Immature natural killer cell (primary cell): ENCODE data around the gene KRTCAP2. TPM values are rescaled to one million over a fixed set of nuclear protein-coding genes. Genes with fewer than 3 reads are reported as not detected.

Source experiments
- DNase-seq, 3 donors: peaks; one replicate each; pipeline ENCODE4 v3.0.0; 2022; ENCODE audit warnings: mixed read lengths in 1 of 3
- H3K27ac Mint-ChIP-seq, 6 donors: one replicate each; pipeline ENCODE4 v1.8.0; 2020; ENCODE audit warnings: mixed read lengths in 6 of 6, mild to moderate bottlenecking in 5 of 6, inconsistent platforms in 4 of 6, moderate library complexity in 3 of 6
- H3K27me3 Mint-ChIP-seq, 3 donors: one replicate each; pipeline ENCODE4 v1.8.0; 2020 to 2021; ENCODE audit warnings: low read depth in 3 of 3, mild to moderate bottlenecking in 3 of 3, mixed read lengths in 3 of 3, moderate library complexity in 3 of 3, inconsistent platforms in 1 of 3
- H3K36me3 Mint-ChIP-seq, 3 donors: one replicate each; pipeline ENCODE4 v1.8.0; 2020; ENCODE audit warnings: mixed read lengths in 3 of 3, inconsistent platforms in 2 of 3, mild to moderate bottlenecking in 2 of 3
- H3K4me1 Mint-ChIP-seq, 2 donors: one replicate each; pipeline ENCODE4 v1.8.0; 2020; ENCODE audit warnings: inconsistent platforms in 2 of 2, mild to moderate bottlenecking in 2 of 2, mixed read lengths in 2 of 2, moderate library complexity in 1 of 2
- H3K4me3 Mint-ChIP-seq, 5 donors: one replicate each; pipeline ENCODE4 v1.8.0; 2020; ENCODE audit warnings: mild to moderate bottlenecking in 5 of 5, mixed read lengths in 5 of 5, inconsistent platforms in 3 of 5, moderate library complexity in 3 of 5
- H3K9me3 Mint-ChIP-seq, 6 donors: one replicate each; pipeline ENCODE4 v1.8.0; 2020; ENCODE audit warnings: mild to moderate bottlenecking in 6 of 6, mixed read lengths in 6 of 6, inconsistent platforms in 4 of 6, moderate library complexity in 3 of 6
- polyA plus RNA-seq, 3 donors: library from polyadenylated mRNA; unstranded; fragments of 300-500 nt; fragmentation: Illumina TruSeq; gene quantifications; one replicate each; pipeline ENCODE4 v1.2.3, GENCODE V29; 2021

KRTCAP2 gene
- polyA plus RNA-seq, 3 donors from 2014 or later: 396 to 465 (median 435) TPM

DNA sequence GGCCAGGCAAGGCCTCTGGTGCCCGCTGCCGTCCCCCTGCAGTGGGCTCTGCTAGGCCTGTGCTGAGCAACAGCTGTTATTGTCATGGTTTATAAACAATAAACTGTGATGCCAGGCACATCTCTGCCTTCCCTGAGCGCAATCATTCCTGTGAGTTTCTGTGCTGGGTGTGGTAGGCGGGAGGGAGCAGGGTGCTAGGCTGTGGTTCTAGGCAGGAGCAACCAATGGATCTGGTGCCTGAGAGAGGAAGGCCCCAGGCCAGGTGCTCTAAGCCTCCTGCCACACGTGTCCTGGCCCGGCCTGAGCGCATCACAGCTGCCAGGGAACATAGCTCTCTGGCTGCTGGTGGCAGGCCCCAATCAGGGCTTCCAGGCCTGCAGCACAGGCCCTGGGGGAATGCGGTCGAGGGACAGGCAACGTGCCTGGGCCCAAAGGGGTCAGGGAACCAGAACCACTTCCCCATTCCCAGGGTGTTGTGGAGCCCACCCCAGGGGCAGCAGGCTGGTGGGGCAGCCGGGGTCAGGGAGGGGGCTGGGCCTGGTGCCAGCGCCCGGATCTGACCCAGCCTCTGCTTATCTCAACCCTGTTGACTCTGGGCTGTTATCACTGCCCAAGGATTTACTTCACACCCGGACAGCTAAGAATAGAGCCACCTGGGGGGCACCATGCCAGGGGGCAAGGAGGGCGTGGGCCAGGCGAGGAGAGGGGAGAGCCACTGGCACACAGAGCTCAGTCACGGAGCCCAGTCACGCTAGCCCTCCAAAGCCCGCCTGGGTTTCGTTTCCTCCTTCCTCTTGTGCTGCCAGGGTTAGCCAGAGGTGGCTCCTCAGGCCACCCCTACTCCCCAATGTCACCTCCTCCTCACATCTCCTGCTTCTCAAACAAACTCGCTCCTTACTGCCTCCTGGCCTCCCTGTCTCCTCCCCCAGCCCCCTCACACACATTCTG lies 12.0 kb upstream of the KRTCAP2 start:
- no peaks in the 10 kb centered on the region for H3K36me3 Mint-ChIP-seq
- H3K4me3 Mint-ChIP-seq: no peak overlapping the region
- peaks cover 4 to 6% of the 10 kb centered on the region in 2 donors for H3K4me1 Mint-ChIP-seq
- DNase-seq: no peak
- no peak overlapping the region for H3K27ac Mint-ChIP-seq
- H3K9me3 Mint-ChIP-seq: no peaks in the 10 kb centered on the region
- H3K27me3 Mint-ChIP-seq: peaks cover 0 to 3% (median 3%) of the 10 kb centered on the region in 3 donors

DNA sequence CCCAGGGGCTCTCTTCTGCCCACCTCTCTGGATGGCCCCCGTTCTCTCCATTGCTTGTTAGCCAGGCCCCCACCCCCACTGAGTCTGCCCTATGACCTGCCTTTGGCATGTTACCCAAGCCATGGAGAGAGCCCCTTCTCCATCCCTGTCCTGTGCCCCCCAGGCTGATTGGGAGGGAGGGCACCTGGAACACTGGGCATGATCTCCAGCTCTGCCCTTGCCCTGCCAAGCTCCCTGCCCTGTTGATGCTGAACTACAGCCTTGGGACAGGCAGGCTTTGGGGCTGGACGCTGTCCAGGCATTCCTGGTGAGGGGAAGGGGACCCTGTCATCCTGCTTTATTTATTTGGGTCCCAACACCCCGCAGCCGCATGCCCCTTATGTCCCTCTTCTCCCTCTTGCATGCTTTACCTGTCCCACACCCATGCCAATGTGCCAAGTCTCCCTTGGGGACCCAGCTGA lies 11.3 kb upstream of the KRTCAP2 start:
- no peak overlapping the region for H3K27ac Mint-ChIP-seq
- H3K9me3 Mint-ChIP-seq: no peaks in the 10 kb centered on the region
- H3K4me1 Mint-ChIP-seq: peaks cover 4 to 6% of the 10 kb centered on the region in 2 donors
- H3K36me3 Mint-ChIP-seq: no peaks in the 10 kb centered on the region
- DNase-seq: no peak
- H3K4me3 Mint-ChIP-seq: no peak overlapping the region
- H3K27me3 Mint-ChIP-seq: peaks cover 0 to 3% (median 3%) of the 10 kb centered on the region in 3 donors

- Mint-ChIP-seq H3K27ac (no peak overlapping the region), H3K36me3 (no peaks in the 10 kb centered on the region), H3K27me3 (peaks cover 0 to 3% (median 3%) of the 10 kb centered on the region in 3 donors), H3K9me3 (no peaks in the 10 kb centered on the region), H3K4me3 (no peak overlapping the region), H3K4me1 (peaks cover 4 to 6% of the 10 kb centered on the region in 2 donors)
- DNase-seq: no peak
These were observed 10.7 kb upstream of the KRTCAP2 start for GRCh38 chr1:155183775-155184221.

GRCh38 chr1:155182052-155182550 lies 9.0 kb upstream of the KRTCAP2 start:
- no peaks in the 10 kb centered on the region for H3K4me1 Mint-ChIP-seq
- no peaks in the 10 kb centered on the region for H3K9me3 Mint-ChIP-seq

DNA sequence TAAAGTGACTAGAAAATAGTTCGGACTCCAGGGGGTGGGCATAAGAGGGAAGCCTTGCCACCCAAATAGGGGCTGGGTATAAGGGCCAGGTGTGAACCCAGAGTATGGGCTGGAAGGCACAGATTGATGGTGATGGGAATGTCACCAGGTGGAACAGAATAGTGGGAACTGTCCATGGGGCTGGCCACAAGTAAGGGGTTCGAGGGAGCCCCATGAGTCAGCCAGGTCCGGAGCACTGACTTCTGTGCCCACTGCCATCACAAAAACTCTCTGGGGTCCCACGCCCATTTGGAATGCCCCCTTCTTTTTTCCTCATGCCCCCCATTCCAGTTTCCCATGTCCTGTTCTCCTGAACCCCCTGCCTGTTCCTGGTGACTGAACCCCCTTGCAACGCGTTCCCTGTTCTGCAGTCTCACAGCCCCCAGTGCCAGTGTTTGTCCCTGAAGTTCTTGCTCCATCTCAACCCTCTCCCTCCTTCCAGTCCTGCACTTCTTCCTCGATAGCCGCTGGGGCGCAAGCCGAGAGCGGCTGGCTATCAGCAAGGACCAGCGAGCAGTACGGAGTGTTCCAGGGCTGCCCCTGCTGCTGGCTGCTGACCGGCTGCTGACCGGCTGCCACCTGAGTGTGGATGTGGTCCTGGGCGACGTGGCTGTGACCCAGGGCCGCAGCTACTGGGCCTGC lies 8.4 kb upstream of the KRTCAP2 start:
- H3K27ac Mint-ChIP-seq: no peak overlapping the region
- no peak overlapping the region for H3K4me3 Mint-ChIP-seq
- no peaks in the 10 kb centered on the region for H3K36me3 Mint-ChIP-seq
- no peaks in the 10 kb centered on the region for H3K27me3 Mint-ChIP-seq
- DNase-seq: no peak
- no peaks in the 10 kb centered on the region for H3K9me3 Mint-ChIP-seq
- H3K4me1 Mint-ChIP-seq: peaks cover 5 to 6% of the 10 kb centered on the region in 2 donors

More at GRCh38 chr1:155182052-155182550, 9.0 kb upstream of the KRTCAP2 start:
- Mint-ChIP-seq H3K4me3 (no peak overlapping the region), H3K36me3 (no peaks in the 10 kb centered on the region), H3K27me3 (no peaks in the 10 kb centered on the region), H3K27ac (peak overlapping the region in 1 of 6 donors; percentile 29)
- DNase-seq: no peak

- Mint-ChIP-seq H3K4me1 (peaks cover 15 to 16% of the 10 kb centered on the region in 2 donors), H3K9me3 (no peaks in the 10 kb centered on the region), H3K36me3 (no peaks in the 10 kb centered on the region), H3K27ac (no peak overlapping the region), H3K4me3 (no peak overlapping the region), H3K27me3 (peaks cover 0 to 5% (median 0%) of the 10 kb centered on the region in 3 donors)
- DNase-seq: no peak
These were observed 6.3 kb upstream of the KRTCAP2 start for GRCh38 chr1:155179112-155180031.

- Mint-ChIP-seq H3K27me3 (peaks cover 0 to 7% (median 4%) of the 10 kb centered on the region in 3 donors), H3K27ac (no peak overlapping the region), H3K9me3 (no peaks in the 10 kb centered on the region), H3K36me3 (no peaks in the 10 kb centered on the region), H3K4me1 (peaks cover 21 to 22% of the 10 kb centered on the region in 2 donors), H3K4me3 (no peak overlapping the region)
- no peak for DNase-seq
These were observed 5.5 kb upstream of the KRTCAP2 start for GRCh38 chr1:155178441-155179111.

GRCh38 chr1:155177918-155178281 lies 4.8 kb upstream of the KRTCAP2 start:
- no peak for DNase-seq
- Mint-ChIP-seq H3K4me1 (peaks cover 28 to 29% of the 10 kb centered on the region in 2 donors), H3K27me3 (peaks cover 5 to 12% (median 10%) of the 10 kb centered on the region in 3 donors), H3K27ac (no peak overlapping the region), H3K4me3 (no peak overlapping the region), H3K36me3 (no peaks in the 10 kb centered on the region), H3K9me3 (no peaks in the 10 kb centered on the region)

GRCh38 chr1:155177192-155177917 lies 4.3 kb upstream of the KRTCAP2 start:
- H3K27me3 Mint-ChIP-seq: peaks cover 5 to 17% (median 14%) of the 10 kb centered on the region in 3 donors

GRCh38 chr1:155176544-155177071 lies 3.5 kb upstream of the KRTCAP2 start:
- H3K4me1 Mint-ChIP-seq: peaks cover 39 to 40% of the 10 kb centered on the region in 2 donors
- DNase-seq: peak; percentile 71 to 78 (median 72)
- peak overlapping the region in 2 of 5 donors; percentile 3 to 17 for H3K4me3 Mint-ChIP-seq
- peaks cover 5 to 17% (median 16%) of the 10 kb centered on the region in 3 donors for H3K27me3 Mint-ChIP-seq
- H3K9me3 Mint-ChIP-seq: no peaks in the 10 kb centered on the region
- no peaks in the 10 kb centered on the region for H3K36me3 Mint-ChIP-seq
- peak overlapping the region in 2 of 6 donors; percentile 25 to 37 for H3K27ac Mint-ChIP-seq

More at GRCh38 chr1:155177192-155177917, 4.3 kb upstream of the KRTCAP2 start:
- Mint-ChIP-seq H3K36me3 (no peaks in the 10 kb centered on the region), H3K9me3 (no peaks in the 10 kb centered on the region), H3K27ac (no peak overlapping the region), H3K4me3 (no peak overlapping the region), H3K4me1 (peaks cover 32 to 33% of the 10 kb centered on the region in 2 donors)
- no peak for DNase-seq

DNA sequence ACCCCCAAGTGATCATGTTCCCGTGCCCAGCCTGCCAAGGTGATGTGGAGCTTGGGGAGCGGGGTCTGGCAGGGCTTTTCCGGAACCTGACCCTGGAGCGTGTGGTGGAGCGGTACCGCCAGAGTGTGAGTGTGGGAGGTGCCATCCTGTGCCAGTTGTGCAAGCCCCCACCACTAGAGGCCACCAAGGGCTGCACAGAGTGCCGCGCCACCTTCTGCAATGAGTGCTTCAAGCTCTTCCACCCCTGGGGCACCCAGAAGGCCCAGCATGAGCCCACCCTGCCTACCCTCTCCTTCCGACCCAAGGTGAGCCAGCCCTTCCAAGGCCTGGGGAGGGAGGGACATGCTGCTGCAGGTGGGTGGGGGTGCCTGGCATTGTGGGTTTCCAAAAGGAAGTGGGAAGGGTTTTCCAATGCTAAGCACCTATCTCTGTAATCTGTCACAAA lies 2.8 kb upstream of the KRTCAP2 start:
- Mint-ChIP-seq H3K27me3 (peaks cover 5 to 17% (median 16%) of the 10 kb centered on the region in 3 donors), H3K4me3 (no peak overlapping the region), H3K4me1 (peaks cover 40 to 45% of the 10 kb centered on the region in 2 donors), H3K36me3 (no peaks in the 10 kb centered on the region), H3K27ac (no peak overlapping the region), H3K9me3 (no peaks in the 10 kb centered on the region)
- no peak for DNase-seq
